Muscle of back (tissue), 11 donors: Measurements from ENCODE around the gene SLAMF9. TPM values are rescaled to one million over a fixed set of nuclear protein-coding genes. Genes with fewer than 3 reads are reported as not detected.
A peak's percentile ranks its signal among the peaks of the same experiment; 100 is the strongest.

Experiments used
- DNase-seq, 3 donors: peaks; one replicate each; pipeline versions ENCODE4 v3.0.0 to v3.0.0-alpha.2; 2013
- polyA plus RNA-seq, 10 donors: library from polyadenylated mRNA; unstranded; fragments of 120-200 nt; gene quantifications; one replicate each; pipeline ENCODE4 v1.2.1, GENCODE V29; 2013; ENCODE audit not compliant: insufficient read length in 10 of 10

SLAMF9 gene
- polyA plus RNA-seq, 10 donors = not detected

DNA sequence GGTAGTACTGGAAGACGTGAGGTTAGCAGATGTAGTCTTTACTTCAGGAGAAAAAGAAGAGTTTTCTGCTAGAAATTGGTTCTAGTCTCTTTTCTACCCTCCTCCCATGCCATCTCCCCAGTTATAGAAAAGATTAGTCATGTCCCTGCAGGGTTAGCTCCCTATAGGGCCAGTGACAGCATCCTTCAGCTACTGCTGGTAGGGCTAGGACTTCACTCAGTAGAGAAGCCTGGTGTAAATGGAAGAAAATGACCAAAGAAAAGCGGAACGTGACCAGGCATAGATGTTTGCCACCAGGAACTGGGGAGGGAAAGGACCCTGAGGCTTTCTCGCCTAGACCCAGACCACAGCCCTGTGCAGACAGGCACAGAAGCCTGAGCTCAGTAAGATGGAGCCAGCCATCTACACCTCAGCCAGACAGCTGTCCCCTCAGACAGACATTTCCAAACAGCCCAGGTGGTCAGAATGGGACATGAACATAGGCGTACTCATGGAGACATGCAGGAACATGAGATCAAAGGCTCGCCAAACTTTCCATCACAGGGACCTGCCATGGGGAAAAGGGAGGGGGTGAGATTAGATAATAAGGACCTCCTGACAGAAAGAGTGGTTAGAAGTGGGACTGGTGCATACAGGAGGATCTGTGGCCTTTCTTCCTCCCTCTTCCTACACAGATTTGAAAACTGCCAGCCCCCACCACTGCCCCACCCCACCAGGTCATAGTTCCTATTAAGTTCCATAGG, 23.5 kb upstream of the SLAMF9 start:
- no peak for DNase-seq

GRCh38 chr1:159974350-159974965, 20.4 kb upstream of the SLAMF9 start:
- DNase-seq = no peak

GRCh38 chr1:159973350-159973940, 19.4 kb upstream of the SLAMF9 start:
- DNase-seq = no peak

- no peak for DNase-seq
These were observed 18.6 kb upstream of the SLAMF9 start for GRCh38 chr1:159972443-159973205.

- DNase-seq = no peak
These were observed 16.9 kb upstream of the SLAMF9 start for GRCh38 chr1:159970932-159971342.

- no peak for DNase-seq
These were observed 14.9 kb upstream of the SLAMF9 start for GRCh38 chr1:159968901-159969300.

- no peak for DNase-seq
These were observed 11.2 kb upstream of the SLAMF9 start for GRCh38 chr1:159965263-159965662.

- no peak for DNase-seq
These were observed 10.1 kb upstream of the SLAMF9 start for GRCh38 chr1:159964144-159964543.

GRCh38 chr1:159962176-159962575, 8.1 kb upstream of the SLAMF9 start:
- no peak for DNase-seq

GRCh38 chr1:159961636-159962035, 7.6 kb upstream of the SLAMF9 start:
- DNase-seq = peak in 1 of 3 donors; percentile 30

DNA sequence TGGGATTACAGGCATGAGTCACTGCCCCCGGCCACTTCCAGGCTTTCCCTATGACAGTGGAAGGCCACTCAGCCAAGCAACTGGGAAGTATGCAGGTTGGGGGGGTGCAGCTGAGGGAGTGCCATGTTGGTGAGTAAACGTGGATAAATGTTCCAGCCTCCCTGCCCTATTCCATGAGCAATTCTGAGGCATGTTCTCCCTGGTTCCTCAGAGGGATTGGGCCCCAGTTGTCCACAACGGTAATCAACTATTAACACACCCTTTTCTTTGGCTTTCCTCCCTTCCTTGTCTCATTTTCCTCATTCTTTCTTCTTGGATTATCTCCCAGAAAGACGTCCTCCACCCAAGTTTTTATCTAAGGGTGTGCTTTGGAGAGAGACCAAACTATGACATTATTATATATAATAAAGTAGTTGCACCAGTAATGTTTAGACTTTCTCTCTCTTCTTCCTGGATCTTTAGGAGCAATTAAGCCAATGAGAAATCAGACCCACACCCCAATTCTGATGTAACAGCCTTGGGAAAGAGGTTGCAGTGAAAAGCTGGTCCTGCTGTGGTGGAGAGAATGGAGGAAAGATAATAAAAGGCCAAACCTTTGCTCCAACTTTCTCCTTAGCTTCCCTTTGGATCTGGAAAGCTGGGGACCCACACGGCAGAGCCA, 6.8 kb upstream of the SLAMF9 start:
- peak; percentile 77 to 89 (median 86) for DNase-seq

DNA sequence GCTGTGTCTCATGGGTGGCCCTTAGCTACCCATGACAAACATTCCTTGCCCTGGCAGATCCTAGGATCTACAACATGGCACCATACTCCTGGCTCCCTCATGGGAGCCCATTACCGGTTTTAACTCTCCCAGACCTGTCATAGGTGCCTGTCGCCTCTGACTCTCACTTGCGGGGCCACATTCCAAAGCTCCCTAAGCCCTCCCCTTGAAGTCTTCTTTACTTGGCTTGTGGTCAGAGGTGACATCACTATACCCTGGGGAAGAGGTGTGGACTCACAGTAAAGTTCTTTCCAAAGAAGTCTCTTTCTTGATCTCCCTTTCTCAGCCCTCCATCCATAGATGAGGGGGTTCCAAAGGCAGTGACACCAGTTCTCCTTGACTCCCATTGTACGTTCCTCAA, 5.4 kb upstream of the SLAMF9 start:
- DNase-seq = peak; percentile 20 to 62 (median 52)

GRCh38 chr1:159958719-159959380, 4.8 kb upstream of the SLAMF9 start:
- DNase-seq = no peak

DNA sequence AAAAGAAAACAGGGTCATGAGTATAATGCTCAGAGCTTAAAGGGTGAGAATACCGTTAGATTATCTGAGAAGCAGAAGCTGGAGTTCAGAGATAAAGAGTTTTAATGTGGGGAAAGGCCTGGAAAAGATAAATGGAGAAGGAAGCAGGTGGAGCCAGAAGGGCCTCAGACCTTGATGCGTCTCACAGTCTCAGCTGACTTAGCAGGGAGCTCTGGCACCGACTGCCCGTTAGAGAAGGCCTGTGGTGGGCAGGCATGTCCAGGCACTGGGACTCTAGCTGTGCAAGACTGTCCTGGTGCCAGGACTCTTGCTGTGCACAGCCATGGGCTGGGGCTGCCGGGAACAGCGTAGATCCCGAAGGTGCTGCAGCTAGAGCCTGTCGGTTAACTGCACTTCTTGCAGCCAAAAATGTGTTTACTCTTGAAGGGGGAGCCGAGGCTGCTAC, 3.8 kb upstream of the SLAMF9 start:
- DNase-seq = no peak

GRCh38 chr1:159955456-159955855, 1.4 kb upstream of the SLAMF9 start:
- DNase-seq = no peak

DNA sequence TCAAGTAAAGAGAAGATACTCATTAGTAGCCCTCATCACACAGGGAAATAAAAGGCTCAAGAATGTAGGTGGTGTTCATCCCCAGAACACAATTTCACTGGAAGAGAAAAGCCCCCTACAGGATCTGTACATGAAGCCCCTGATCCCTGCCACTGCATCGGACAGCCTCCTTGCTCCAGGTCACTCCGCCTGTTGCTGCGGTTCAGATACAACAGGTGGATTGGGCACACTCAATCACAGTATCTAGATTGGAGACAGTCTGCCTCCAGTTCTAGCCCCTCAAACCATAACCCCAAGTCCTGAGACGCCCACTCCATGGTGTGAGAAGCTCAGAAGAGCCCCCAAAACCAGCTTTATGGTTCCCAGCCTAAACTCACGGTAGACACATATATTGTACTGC, 1.1 kb downstream of the SLAMF9 start:
- DNase-seq = no peak

DNA sequence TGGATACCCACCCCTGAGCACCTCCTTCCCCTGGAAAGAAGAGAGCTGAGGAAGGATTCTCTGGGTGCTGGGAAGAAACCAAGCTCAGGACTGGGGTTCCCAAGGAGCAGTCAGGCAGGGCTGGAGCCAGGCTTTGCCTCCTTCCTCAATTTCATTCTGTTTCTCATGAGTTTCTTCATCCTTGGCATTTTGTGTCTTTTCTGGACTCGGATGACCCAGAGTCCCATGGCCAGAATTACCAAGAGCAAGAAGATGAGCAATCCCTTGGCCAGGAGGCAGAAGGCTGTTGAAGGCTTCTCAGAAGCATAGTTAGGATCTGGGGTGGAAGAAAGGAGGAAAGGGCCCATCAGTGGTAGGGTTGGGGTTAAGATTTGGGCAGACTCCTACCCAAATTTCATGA, 2.5 kb downstream of the SLAMF9 start:
- DNase-seq = no peak

DNA sequence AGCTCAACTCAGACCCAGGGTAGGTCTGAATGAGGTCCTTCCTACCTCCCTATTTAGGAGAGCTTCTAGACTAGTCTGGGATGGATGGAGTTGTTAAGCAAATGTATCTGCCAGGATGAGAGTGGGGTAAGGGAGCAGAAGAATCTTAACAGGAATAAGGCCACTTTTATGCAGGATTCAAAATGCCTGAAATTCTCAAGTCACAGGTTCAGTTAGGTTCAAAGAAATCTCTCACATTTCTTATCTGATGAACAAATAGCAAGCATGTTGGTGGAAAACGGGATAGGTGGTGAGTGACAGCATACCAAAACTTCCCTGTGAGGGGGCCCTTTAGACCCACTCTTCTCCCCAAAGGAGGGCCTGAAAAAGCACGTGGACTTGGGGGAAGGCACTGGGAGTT, 3.0 kb downstream of the SLAMF9 start:
- no peak for DNase-seq

- DNase-seq = no peak
These were observed 4.1 kb downstream of the SLAMF9 start for GRCh38 chr1:159949981-159950381.

DNA sequence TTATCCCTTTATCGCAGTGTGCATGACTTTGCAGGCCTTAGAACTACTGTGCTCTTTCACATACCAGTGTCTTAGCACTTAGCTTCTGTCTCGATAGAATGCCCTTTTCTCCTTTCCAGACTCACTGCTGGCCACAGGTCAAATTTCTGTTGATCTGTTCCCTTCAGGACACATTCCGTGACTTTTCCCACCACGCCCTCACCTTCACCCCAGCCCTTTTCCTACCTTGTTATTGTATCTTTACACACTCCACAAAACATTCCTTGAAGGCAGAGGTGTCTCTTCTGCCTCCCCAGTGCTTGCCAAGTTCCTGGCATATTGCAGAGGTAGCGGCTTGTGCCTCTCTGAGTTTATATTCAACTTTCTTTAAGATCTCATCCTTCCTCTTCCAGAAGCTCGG, 4.9 kb downstream of the SLAMF9 start:
- no peak for DNase-seq

DNA sequence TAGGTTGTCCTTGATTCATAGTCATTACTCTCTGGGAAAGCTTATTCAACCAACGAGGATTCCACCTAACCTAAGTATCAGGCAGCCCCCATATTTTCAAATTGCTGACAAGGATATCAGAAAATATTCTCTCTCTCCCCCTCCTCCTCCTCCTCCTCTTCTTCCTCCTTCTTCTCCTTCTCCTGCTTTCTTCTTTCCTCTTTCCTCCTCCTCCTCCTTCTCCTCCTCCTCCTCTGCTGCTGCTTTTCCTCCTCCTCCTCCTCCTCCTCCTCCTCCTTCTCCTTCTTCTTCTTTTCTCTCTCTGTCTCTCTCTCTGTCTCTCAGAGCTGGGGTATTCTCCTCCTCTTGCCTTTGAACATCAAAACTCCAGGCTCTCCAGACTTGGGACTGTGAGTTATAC, 6.1 kb downstream of the SLAMF9 start:
- DNase-seq = no peak
